Measurements from ENCODE around the gene CCDC14. TPM values are rescaled to one million over a fixed set of nuclear protein-coding genes. Genes with fewer than 3 reads are reported as not detected.
A peak's percentile ranks its signal among the peaks of the same experiment; 100 is the strongest.
"Not testable (repeated sequence)": the region's sequence is repeated elsewhere in the genome, so short reads cannot be mapped to it uniquely, and the experiment has no call there.

CCDC14 gene
- polyA plus RNA-seq, 1 donor (not counting 4 experiments of a cell fraction or from before 2014, with no cell fraction given), result 50.5 TPM

GRCh38 chr3:123979525-123980501 is 18.8 kb upstream of the CCDC14 start:
- H3K79me2 ChIP-seq (ENCODE audit: control insufficient read depth, insufficient read depth, low read length); dilution Hi-C loops (cut with MboI; ENCODE audit: extremely low pct_ligation_motif_present, low sequenced_read_pairs); H3K4me3 ChIP-seq (ENCODE audit: control insufficient read depth in 2 of 3, extremely low read depth in 1 of 3, insufficient read depth in 2 of 3, low read depth in 1 of 3, low read length in 3 of 3); H3K9me1 ChIP-seq (ENCODE audit: control insufficient read depth, extremely low read depth, insufficient read depth, low read length); H3K27ac ChIP-seq (ENCODE audit: control insufficient read depth, insufficient read depth, low read length); H3K36me3 ChIP-seq (ENCODE audit: control insufficient read depth in 2 of 2, extremely low read depth in 1 of 2, insufficient read depth in 2 of 2, low read length in 2 of 2); H4K20me1 ChIP-seq (ENCODE audit: control insufficient read depth, extremely low read depth, insufficient read depth, low read length); H3K4me1 ChIP-seq (ENCODE audit: control insufficient read depth, extremely low read depth, insufficient read depth, low read length); H3K9me3 ChIP-seq (ENCODE audit: control insufficient read depth, low read depth, low read length); H3K9ac ChIP-seq (ENCODE audit: control insufficient read depth, extremely low read depth, insufficient read depth, low read length); DNase-seq (ENCODE audit: low read depth, low spot score): not testable (repeated sequence)
- Histone ChIP-seq H3K4me2 (ENCODE audit: control insufficient read depth, extremely low read depth, insufficient read depth, low read depth, low read length) (peak overlapping the region; percentile 41), H2AFZ (ENCODE audit: control insufficient read depth, low read length) (peak overlapping the region; percentile 19), H3K27me3 (ENCODE audit: control insufficient read depth, extremely low read depth, insufficient read depth, low read length) (peaks cover 20% of the 10 kb centered on the region)
- FAIRE-seq, result peak; percentile 93
- TF ChIP-seq CTCF (optimal IDR thresholded peaks at IDR 0.05 in 1 of 3, IDR thresholded peaks at IDR 0.05 in 1 of 3, conservative IDR thresholded peaks at IDR 0.05 in 1 of 3; ENCODE audit: extremely low read depth in 1 of 3, insufficient read depth in 2 of 3, low read length in 3 of 3), result peak; percentile 7 to 61 (median 49)

GRCh38 chr3:123976904-123977303 is 15.9 kb upstream of the CCDC14 start:
- H3K9ac ChIP-seq (ENCODE audit: control insufficient read depth, extremely low read depth, insufficient read depth, low read length); H3K27ac ChIP-seq (ENCODE audit: control insufficient read depth, insufficient read depth, low read length); DNase-seq (ENCODE audit: low read depth, low spot score); H3K9me3 ChIP-seq (ENCODE audit: control insufficient read depth, low read depth, low read length); H2AFZ ChIP-seq (ENCODE audit: control insufficient read depth, low read length); H4K20me1 ChIP-seq (ENCODE audit: control insufficient read depth, extremely low read depth, insufficient read depth, low read length); H3K4me2 ChIP-seq (ENCODE audit: control insufficient read depth, extremely low read depth, insufficient read depth, low read depth, low read length); H3K79me2 ChIP-seq (ENCODE audit: control insufficient read depth, insufficient read depth, low read length); H3K36me3 ChIP-seq (ENCODE audit: control insufficient read depth in 2 of 2, extremely low read depth in 1 of 2, insufficient read depth in 2 of 2, low read length in 2 of 2); H3K4me3 ChIP-seq (ENCODE audit: control insufficient read depth in 2 of 3, extremely low read depth in 1 of 3, insufficient read depth in 2 of 3, low read depth in 1 of 3, low read length in 3 of 3); H3K9me1 ChIP-seq (ENCODE audit: control insufficient read depth, extremely low read depth, insufficient read depth, low read length); dilution Hi-C loops (cut with MboI; ENCODE audit: extremely low pct_ligation_motif_present, low sequenced_read_pairs); H3K4me1 ChIP-seq (ENCODE audit: control insufficient read depth, extremely low read depth, insufficient read depth, low read length): not testable (repeated sequence)
- peaks cover 14% of the 10 kb centered on the region for H3K27me3 ChIP-seq (ENCODE audit: control insufficient read depth, extremely low read depth, insufficient read depth, low read length)
- FAIRE-seq, result peak; percentile 43

GRCh38 chr3:123976181-123976898 is 15.3 kb upstream of the CCDC14 start:
- H3K27ac ChIP-seq (ENCODE audit: control insufficient read depth, insufficient read depth, low read length); H3K9me3 ChIP-seq (ENCODE audit: control insufficient read depth, low read depth, low read length); H3K79me2 ChIP-seq (ENCODE audit: control insufficient read depth, insufficient read depth, low read length); H3K36me3 ChIP-seq (ENCODE audit: control insufficient read depth in 2 of 2, extremely low read depth in 1 of 2, insufficient read depth in 2 of 2, low read length in 2 of 2); H3K4me3 ChIP-seq (ENCODE audit: control insufficient read depth in 2 of 3, extremely low read depth in 1 of 3, insufficient read depth in 2 of 3, low read depth in 1 of 3, low read length in 3 of 3); DNase-seq (ENCODE audit: low read depth, low spot score); H3K9ac ChIP-seq (ENCODE audit: control insufficient read depth, extremely low read depth, insufficient read depth, low read length); H2AFZ ChIP-seq (ENCODE audit: control insufficient read depth, low read length); H4K20me1 ChIP-seq (ENCODE audit: control insufficient read depth, extremely low read depth, insufficient read depth, low read length); FAIRE-seq; dilution Hi-C loops (cut with MboI; ENCODE audit: extremely low pct_ligation_motif_present, low sequenced_read_pairs); H3K4me2 ChIP-seq (ENCODE audit: control insufficient read depth, extremely low read depth, insufficient read depth, low read depth, low read length); H3K27me3 ChIP-seq (ENCODE audit: control insufficient read depth, extremely low read depth, insufficient read depth, low read length); H3K4me1 ChIP-seq (ENCODE audit: control insufficient read depth, extremely low read depth, insufficient read depth, low read length); H3K9me1 ChIP-seq (ENCODE audit: control insufficient read depth, extremely low read depth, insufficient read depth, low read length): not testable (repeated sequence)

GRCh38 chr3:123975030-123975429 is 14.0 kb upstream of the CCDC14 start:
- DNase-seq (ENCODE audit: low read depth, low spot score); H3K79me2 ChIP-seq (ENCODE audit: control insufficient read depth, insufficient read depth, low read length); H3K4me3 ChIP-seq (ENCODE audit: control insufficient read depth in 2 of 3, extremely low read depth in 1 of 3, insufficient read depth in 2 of 3, low read depth in 1 of 3, low read length in 3 of 3); H2AFZ ChIP-seq (ENCODE audit: control insufficient read depth, low read length); H3K4me2 ChIP-seq (ENCODE audit: control insufficient read depth, extremely low read depth, insufficient read depth, low read depth, low read length); H4K20me1 ChIP-seq (ENCODE audit: control insufficient read depth, extremely low read depth, insufficient read depth, low read length); H3K36me3 ChIP-seq (ENCODE audit: control insufficient read depth in 2 of 2, extremely low read depth in 1 of 2, insufficient read depth in 2 of 2, low read length in 2 of 2); H3K9me1 ChIP-seq (ENCODE audit: control insufficient read depth, extremely low read depth, insufficient read depth, low read length); H3K27ac ChIP-seq (ENCODE audit: control insufficient read depth, insufficient read depth, low read length); H3K4me1 ChIP-seq (ENCODE audit: control insufficient read depth, extremely low read depth, insufficient read depth, low read length); H3K27me3 ChIP-seq (ENCODE audit: control insufficient read depth, extremely low read depth, insufficient read depth, low read length); H3K9ac ChIP-seq (ENCODE audit: control insufficient read depth, extremely low read depth, insufficient read depth, low read length); H3K9me3 ChIP-seq (ENCODE audit: control insufficient read depth, low read depth, low read length); dilution Hi-C loops (cut with MboI; ENCODE audit: extremely low pct_ligation_motif_present, low sequenced_read_pairs): not testable (repeated sequence)
- peak; percentile 13 for FAIRE-seq
